Stimulated activated CD4-positive, alpha-beta T cell treated with anti-CD3 and anti-CD28 coated beads, Interleukin-12 subunit alpha, Interleukin-12 subunit beta, amount 100 ng/mL, for 24 hours (primary cell): Measurements from ENCODE around the gene CETP.
"Not testable (repeated sequence)": the region's sequence is repeated elsewhere in the genome, so short reads cannot be mapped to it uniquely, and the experiment has no call there.

Source experiments
- DNase-seq, 2 experiments: peaks; one replicate each; pipeline ENCODE4 v3.0.0-alpha.2; 2020; ENCODE audit warnings: low read depth in 2 of 2

Gene CETP

GRCh38 chr16:56981729-56982271 is 20.1 kb downstream of the CETP start:
- no peak for DNase-seq

- no peak for DNase-seq
Observed at GRCh38 chr16:56982695-56983094, 20.9 kb downstream of the CETP start.

DNA sequence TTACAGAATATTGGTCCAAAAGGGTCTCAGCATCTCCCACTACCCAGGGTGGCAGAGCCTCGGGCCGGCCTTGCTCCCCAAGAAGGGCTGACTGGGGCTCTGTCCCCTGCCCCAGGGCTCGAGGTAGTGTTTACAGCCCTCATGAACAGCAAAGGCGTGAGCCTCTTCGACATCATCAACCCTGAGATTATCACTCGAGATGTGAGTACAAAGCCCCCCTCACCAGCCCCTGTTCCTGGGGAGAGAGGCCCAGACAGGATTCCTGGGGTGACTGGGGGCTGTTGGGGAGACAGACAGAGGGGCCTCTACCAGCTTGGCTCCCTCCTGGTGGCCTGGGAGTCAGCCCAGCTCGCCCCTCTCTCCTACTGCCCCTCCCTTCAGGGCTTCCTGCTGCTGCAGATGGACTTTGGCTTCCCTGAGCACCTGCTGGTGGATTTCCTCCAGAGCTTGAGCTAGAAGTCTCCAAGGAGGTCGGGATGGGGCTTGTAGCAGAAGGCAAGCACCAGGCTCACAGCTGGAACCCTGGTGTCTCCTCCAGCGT is 21.5 kb downstream of the CETP start:
- no peak for DNase-seq

DNA sequence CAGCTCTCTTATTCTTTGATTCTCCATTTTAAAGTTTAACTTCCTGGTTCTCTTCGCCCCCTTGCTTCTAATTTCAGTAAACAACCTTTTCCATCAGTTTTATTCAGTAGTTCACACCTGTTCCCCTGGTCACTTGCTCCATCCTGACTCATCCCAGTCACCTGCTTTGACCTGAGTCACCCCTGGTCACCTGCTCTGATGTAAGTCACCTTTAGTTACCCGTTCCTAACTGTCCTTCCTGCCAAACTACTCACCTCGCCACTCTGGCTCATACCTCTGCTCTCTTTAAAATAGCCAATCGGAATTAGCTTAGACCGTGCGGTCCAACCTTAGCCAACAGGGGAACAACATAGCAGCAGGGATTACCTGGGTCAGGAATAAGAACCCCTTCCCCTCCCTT is 22.9 kb downstream of the CETP start:
- no peak for DNase-seq

DNA sequence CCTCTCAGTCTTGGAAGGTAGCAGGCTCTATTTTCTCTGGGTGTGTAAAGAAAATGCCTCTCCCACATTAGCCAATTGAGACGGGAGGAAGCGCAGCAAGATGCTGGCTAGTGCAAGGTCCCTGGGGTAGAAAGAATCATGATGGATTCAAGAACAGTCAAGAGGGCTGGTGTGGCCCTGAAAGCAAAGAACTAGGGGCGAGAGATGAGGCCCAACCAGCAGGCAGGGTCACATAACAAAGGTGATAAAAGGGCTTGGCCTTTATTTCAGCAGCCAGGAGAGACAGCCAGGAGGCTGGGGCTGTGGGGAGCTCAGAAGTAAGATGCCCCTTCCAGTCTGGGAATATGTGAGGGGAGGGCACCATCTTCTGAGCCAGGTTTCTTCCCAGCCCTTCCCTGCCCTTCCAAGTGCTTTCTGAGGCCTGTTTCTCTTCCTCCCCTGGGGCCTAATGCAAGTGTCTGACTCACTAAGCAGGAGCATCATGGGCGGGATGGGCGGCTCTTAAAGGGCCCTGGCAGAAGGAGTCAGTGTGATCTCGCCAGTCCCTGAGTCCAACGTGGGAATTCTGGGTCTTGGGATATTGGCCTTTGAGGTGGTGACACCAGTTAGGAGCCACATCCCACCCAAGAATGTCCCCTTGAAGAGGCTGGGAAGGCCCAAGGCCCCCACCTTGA is 23.7 kb downstream of the CETP start:
- no peak for DNase-seq

- no peak for DNase-seq
Observed at GRCh38 chr16:56985962-56986360, 24.2 kb downstream of the CETP start.

DNA sequence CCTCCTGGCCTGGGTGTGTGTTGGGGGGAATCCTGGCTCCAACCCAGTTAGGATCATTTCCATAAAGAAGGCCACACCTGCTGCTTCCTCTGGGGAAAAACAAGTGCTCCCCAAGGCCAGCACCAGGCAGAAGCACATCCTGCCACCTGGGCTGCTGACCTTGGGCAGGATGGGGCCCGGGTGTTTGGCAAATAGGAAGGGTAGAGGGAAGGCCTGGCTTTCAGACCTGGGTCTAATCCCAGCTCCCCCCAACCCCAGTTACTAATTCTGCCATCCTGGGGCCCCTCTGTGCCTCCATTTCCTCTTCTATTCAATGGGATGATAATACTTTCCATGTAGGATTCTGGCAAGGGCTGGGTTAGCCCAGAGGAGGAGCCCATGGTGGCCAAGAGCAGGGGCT is 24.6 kb downstream of the CETP start:
- no peak for DNase-seq

DNA sequence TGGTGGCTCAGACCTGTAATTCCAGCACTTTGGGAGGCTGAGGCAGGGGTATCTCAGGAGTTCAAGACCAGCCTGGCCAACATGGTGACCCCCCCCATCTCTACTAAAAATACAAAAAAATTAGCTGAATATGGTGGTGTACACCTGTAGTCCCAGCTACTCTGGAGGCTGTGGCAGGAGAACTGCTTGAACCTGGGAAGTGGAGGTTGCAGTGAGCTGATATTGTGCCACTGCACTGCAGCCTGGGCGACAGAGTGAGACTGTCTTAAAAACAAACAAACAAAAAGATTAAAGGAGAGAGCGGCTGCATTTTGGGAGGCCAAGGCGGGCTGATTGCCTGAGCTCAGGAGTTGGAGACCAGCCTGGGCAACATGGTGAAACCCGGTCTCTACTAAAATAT is 25.2 kb downstream of the CETP start:
- DNase-seq: not testable (repeated sequence)

DNA sequence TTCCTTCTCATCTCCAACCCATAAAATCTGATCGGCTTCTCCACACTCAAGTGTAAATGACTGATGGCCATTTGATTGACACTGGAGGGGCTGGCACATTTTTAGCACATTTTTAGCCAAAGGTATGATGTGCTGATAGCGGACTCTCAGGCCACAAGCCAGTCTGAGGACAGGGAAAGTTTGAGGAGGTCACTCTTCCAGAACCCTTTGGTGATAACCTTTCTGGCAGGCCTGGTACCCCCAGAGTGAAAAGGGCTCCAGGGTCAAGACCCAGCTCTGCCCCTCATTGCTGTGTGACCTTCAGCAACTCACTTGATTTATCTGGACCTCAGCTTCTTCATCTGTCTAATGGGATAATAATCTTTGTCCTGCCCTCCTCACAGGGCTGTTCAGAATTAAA is 25.9 kb downstream of the CETP start:
- DNase-seq: no peak

DNA sequence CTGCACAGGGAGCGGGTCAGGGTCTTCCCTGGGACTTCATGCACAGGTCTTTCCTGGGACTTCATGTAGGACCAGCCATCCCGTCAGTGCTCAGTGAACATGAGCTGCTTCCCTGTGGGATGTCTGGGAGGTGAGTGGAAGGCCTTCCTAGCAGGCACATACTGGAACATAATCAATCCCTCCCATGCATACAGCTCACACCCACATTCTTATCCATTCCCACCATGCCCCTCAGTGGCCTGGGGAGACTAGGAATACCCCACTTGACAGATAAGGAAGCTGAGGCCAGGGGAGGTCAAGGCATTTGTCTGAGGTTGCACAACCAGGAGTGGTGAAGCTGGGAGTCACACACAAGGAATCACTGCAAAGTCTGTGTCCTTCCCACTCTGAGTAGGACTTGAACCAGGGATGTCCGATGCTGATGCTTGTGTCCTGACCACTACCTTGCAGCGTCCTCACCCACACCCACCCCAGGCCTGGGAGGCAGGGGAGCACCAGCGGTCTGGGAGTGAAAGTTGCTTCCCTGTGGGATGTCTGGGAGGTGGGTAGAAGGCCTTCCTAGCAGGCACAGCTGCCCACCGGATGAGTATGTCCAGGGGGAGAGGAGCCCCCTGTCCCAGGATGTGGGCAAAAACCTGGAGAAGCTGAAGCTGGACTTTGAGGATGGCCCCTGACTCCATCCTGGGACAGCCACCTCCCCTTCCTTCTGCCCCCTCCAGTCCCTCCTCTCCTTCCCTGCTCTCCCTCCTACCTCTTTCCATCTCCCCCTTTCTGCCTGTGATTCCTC is 26.6 kb downstream of the CETP start:
- no peak for DNase-seq

DNA sequence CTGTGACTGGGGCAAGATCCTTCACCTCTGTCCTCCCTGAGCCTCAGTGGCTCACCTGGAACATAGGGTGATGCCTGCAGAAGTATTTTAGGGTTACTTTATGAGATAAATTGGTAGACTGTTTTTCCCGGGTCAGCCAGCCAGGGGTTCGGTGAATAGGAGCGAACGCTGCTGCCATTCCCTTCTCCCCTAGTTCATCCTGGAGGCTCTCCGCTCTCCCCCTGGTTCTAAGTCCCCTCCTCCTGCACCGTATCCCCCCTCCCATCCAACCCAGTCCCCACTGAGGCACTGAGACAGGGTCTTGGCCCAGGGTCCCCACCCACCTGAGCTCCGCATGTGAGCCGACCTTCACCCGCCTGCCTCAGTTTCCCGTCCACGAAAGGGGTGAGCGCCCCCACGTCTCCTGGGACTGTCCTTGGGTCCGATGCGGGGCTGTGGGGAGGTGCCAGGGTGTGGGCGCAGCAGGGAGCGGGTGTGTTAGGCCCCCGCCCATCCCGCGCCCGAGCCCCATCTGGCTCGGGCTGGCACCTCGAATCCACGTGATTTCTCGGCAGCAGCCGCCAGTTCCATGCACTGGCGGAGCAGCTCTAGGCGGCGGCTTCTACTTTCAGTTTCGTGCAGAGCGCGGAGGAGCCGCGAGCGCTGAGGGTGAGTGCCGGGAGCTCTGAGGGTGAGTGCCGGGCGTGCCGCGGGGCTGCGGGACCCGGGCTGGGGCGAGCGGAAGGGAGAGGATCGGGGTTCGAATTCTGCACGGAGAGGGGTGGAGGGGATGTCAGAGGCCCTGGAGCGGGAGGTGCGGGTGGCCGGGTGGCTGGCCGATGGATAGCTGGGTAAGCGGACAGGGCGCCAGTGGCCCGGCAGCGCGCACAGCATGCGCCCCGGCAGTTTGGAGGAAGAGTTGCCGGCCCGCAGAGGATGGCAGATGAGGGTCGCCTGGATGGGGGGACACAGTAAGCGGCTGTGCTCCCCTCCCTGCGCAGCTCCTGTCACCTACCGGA is 27.5 kb downstream of the CETP start, which contains the start of gene NLRC5:
TSS of gene NLRC5 (plus strand) at position 610 of the 998 bp plus-strand sequence. CDS start 31,156 bp downstream, outside the sequence.
- DNase-seq: peak; percentile 89 to 94

GRCh38 chr16:56989988-56990387 is 28.2 kb downstream of the CETP start:
- DNase-seq: no peak

GRCh38 chr16:56990407-56991286 is 28.9 kb downstream of the CETP start:
- no peak for DNase-seq

DNA sequence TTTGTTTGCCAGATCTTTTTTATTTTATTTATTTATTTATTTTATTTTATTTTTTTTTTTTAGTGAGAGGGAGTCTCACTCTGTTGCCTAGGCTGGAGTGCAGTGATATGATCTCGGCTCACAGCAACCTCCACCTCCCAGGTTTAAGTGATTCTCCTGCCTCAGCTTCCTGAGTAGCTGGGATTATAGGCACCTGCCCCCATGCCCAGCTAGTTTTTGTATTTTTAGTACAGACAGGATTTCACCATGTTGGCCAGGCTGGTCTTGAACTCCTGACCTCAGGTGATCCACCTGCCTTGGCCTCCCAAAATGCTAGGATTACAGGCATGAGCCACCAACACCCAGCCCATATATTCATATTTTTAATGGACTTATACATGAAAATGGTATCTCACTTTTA is 30.7 kb downstream of the CETP start:
- not testable (repeated sequence) for DNase-seq

- DNase-seq: no peak
Observed at GRCh38 chr16:56993204-56993603, 31.5 kb downstream of the CETP start.

GRCh38 chr16:56994311-56994710 is 32.6 kb downstream of the CETP start:
- DNase-seq: no peak

DNA sequence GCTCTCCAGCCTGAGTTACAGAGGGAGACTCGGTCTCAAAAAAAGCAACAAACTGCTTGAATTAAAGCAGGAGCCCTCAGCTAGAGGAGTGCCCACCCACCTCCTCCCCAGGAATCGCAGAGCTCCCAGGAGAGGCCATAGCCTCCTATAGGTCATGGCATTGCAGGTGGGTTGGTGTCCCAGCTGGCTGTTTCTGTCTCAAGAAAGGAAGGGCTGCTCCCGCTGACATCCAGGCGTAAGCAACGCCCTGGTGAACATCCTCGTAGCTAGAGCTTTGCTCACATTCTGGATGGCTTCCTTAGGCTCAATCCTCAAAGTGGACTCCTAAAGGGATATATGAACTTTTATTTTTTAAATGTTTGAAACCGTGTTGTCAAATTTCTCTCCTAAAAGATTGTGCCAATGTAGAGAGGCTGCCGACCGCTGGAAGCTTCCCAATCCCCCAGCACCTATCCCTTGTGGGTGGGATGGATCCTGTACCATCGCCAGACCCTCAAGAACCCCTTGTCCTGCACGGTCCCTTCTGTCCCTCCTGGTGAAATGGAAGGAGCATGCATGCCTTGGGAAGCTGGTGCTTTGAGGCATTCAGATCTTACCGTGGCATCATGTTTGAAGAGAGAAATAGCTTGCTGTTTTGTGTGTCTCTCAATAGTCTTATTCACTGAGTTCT is 33.5 kb downstream of the CETP start:
- DNase-seq: no peak

DNA sequence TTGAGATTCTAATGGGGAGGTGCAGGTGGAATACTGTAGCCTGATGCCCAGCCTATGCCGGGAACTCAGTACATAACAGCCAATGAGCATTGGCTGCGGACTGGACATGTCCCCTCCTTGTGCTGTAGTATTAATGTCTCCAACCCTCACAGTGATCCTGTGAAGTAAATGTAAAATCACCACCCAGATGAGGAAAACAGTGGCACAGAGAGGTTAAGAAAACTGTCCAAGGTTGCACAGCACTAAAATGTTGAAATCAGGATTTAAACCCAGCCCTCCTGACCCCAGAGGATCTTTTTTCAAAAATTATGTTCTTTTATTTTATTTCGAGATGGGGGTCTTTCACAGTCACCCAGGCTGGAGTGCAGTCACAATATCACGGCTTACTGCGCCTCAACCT is 35.5 kb downstream of the CETP start:
- no peak for DNase-seq

GRCh38 chr16:56997931-56998330 is 36.2 kb downstream of the CETP start:
- no peak for DNase-seq

DNA sequence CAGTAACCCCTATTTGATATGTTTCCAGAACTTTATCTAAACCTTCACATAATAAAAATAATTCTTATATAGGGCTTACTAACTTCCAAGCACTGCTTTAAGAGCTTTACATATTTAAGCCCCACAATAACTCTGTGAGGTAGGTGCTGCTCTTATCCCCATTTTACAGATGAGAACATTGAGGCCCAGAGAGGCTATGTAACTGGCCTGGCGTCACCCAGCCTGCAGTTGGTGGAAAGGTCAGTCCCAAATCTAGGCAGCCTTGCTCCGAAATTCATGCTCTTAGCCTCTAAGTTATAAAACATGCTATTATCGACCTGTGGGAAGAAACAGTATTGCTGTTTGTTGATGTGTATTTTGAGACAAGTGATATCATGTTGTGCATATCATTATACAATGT is 36.6 kb downstream of the CETP start:
- DNase-seq: no peak
